ENCODE measurements around the gene MCM7. TPM values are rescaled to one million over a fixed set of nuclear protein-coding genes. Genes with fewer than 3 reads are reported as not detected.

Gene MCM7
- total RNA-seq, 2 donors from 2014 or later: 68.1 to 241 TPM

DNA sequence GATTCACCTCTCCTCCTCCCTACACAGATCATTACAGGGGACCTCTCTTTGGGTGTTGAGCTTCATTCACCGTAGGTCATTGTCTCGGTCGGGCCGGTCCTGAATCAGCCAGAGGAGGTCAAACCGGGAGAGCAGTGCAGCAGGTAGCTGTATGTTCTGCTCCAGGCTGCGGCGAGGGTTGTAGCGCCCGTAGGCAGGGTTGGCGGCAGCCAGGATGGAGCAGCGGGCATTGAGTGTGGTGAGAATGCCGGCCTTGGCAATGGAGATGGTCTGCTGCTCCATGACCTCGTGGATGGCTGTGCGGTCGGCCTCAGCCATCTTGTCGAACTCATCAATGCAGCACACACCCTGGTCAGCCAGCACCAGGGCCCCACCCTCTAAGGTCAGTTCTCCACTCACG, 5.5 kb downstream of the MCM7 start:
- H3K36me3 ChIP-seq: peaks cover 42% of the 10 kb centered on the region
- no peak overlapping the region for H3K9ac ChIP-seq (ENCODE audit: low read depth in 2 of 2, low read length in 2 of 2)
- H3K4me1 ChIP-seq: peaks cover 5% of the 10 kb centered on the region
- intact Hi-C loops (cut with DNase I): no loop called here
- H3K9me3 ChIP-seq: no peaks in the 10 kb centered on the region
- no peak for DNase-seq
- TF ChIP-seq CTCF (IDR thresholded peaks at IDR 0.05): no peak
- H3K27ac ChIP-seq: no peak overlapping the region
- H3K27me3 ChIP-seq: no peaks in the 10 kb centered on the region
- H3K4me3 ChIP-seq: no peak overlapping the region

DNA sequence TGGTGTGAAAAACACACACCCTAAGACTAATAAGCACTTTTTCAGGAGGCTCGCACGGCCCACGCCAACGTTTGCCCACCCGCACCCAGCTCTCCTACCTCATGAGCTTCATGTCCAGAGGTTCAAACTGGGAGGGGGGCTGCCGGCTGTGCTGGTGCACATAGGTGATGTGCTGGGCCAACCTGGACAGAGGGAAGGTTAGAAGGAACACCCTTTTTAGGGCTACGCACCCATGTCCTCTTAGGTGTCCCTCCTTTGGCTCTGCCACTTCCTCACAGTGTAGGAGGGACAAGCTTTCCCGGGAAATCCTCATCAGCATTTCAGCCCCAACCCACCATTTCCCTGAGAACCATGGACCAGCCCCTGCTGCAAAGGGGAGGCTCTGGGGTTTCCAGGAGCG, 5.9 kb downstream of the MCM7 start:
- H3K27me3 ChIP-seq: no peaks in the 10 kb centered on the region
- no peak for DNase-seq
- intact Hi-C loops (cut with DNase I): no loop called here
- no peak overlapping the region for H3K9ac ChIP-seq (ENCODE audit: low read depth in 2 of 2, low read length in 2 of 2)
- H3K4me1 ChIP-seq: peaks cover 5% of the 10 kb centered on the region
- no peak overlapping the region for H3K4me3 ChIP-seq
- H3K9me3 ChIP-seq: no peaks in the 10 kb centered on the region
- H3K27ac ChIP-seq: no peak overlapping the region
- TF ChIP-seq CTCF (IDR thresholded peaks at IDR 0.05): no peak
- peaks cover 42% of the 10 kb centered on the region for H3K36me3 ChIP-seq

- no peak overlapping the region for H3K9ac ChIP-seq (ENCODE audit: low read depth in 2 of 2, low read length in 2 of 2)
- H3K27me3 ChIP-seq: no peaks in the 10 kb centered on the region
- DNase-seq: no peak
- peaks cover 3% of the 10 kb centered on the region for H3K4me1 ChIP-seq
- no peak for TF ChIP-seq CTCF (IDR thresholded peaks at IDR 0.05)
- H3K27ac ChIP-seq: no peak overlapping the region
- no peaks in the 10 kb centered on the region for H3K9me3 ChIP-seq
- peaks cover 42% of the 10 kb centered on the region for H3K36me3 ChIP-seq
- H3K4me3 ChIP-seq: no peak overlapping the region
- intact Hi-C loops (cut with DNase I): no loop called here
Measured at GRCh38 chr7:100093925-100094486, 7.2 kb downstream of the MCM7 start.

DNA sequence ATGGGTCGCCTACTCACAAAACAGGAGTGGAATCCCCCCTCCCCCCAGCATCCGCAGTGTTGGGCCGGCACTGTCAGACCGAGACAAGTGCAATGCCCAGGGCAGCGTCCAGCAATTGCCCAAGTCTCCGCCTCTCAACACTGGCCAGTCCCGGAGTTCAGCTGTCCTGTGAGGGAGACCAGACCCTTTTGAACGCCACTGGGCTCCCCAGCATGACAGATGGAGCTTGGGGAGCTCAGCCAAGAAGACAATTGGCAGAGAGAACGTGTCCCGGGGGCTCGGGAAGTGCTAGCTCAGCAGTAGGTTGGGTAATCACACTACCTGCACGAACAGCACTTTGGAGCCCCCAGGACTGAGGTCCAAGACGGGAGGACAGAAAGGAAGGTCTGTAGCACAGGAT, 7.7 kb downstream of the MCM7 start:
- intact Hi-C loops (cut with DNase I): no loop called here
- no peak overlapping the region for H3K4me3 ChIP-seq
- no peak overlapping the region for H3K9ac ChIP-seq (ENCODE audit: low read depth in 2 of 2, low read length in 2 of 2)
- H3K4me1 ChIP-seq: peaks cover 3% of the 10 kb centered on the region
- no peak overlapping the region for H3K27ac ChIP-seq
- no peaks in the 10 kb centered on the region for H3K9me3 ChIP-seq
- H3K27me3 ChIP-seq: no peaks in the 10 kb centered on the region
- peaks cover 42% of the 10 kb centered on the region for H3K36me3 ChIP-seq
- DNase-seq: no peak
- no peak for TF ChIP-seq CTCF (IDR thresholded peaks at IDR 0.05)

GRCh38 chr7:100093054-100093453, 8.1 kb downstream of the MCM7 start:
- no peak overlapping the region for H3K27ac ChIP-seq
- H3K27me3 ChIP-seq: no peaks in the 10 kb centered on the region
- H3K4me1 ChIP-seq: peaks cover 3% of the 10 kb centered on the region
- H3K9me3 ChIP-seq: no peaks in the 10 kb centered on the region
- H3K36me3 ChIP-seq: peaks cover 37% of the 10 kb centered on the region
- no peak for DNase-seq
- TF ChIP-seq CTCF (IDR thresholded peaks at IDR 0.05): no peak
- H3K4me3 ChIP-seq: no peak overlapping the region
- intact Hi-C loops (cut with DNase I): no loop called here
- no peak overlapping the region for H3K9ac ChIP-seq (ENCODE audit: low read depth in 2 of 2, low read length in 2 of 2)

Measured in colonic mucosa (tissue), 4 donors.